ENCODE results near the gene ASTN2. TPM values are rescaled to one million over a fixed set of nuclear protein-coding genes. Genes with fewer than 3 reads are reported as not detected.

The ASTN2 gene
- total and polyA plus RNA-seq, 4 donors = 0.57 to 2.9 (median 1.4) TPM

DNA sequence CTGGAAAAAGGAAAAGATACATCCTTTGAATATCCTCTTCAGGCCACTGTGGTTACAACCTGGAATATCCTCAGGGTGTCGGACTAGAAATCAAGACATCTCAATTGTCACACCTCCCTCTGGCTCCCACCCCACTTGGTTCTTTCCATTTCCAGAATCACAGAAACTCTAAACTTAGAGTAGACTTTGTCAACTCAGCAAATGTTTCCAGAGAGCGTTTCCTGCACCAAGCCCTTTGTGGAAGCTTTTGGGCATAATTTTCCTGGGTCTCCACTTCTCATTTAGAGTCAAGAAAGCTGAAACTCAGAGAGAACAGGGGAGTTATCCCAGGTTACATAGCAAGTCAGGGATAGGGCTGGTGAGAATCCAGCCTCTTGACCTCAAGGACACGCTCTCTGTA lies 108.8 kb downstream of the ASTN2 start:
- H3K27me3 ChIP-seq (ENCODE audit: control insufficient read depth in 4 of 4, insufficient read depth in 4 of 4, low read length in 3 of 4) = peaks cover 0 to 8% (median 2%) of the 10 kb centered on the region in 4 donors
- H3K4me1 ChIP-seq (ENCODE audit: control insufficient read depth in 4 of 4, insufficient read depth in 4 of 4, low read length in 3 of 4) = no peaks in the 10 kb centered on the region
- no peaks in the 10 kb centered on the region for H3K9me3 ChIP-seq (ENCODE audit: control insufficient read depth in 4 of 4, low read length in 3 of 4)
- H3K36me3 ChIP-seq (ENCODE audit: control insufficient read depth in 4 of 4, insufficient read depth in 3 of 4, low read depth in 1 of 4, low read length in 3 of 4) = no peaks in the 10 kb centered on the region
- no peak overlapping the region for H3K4me3 ChIP-seq (ENCODE audit: low read depth in 1 of 3, low read length in 3 of 3)
- 82% methylated on average over 3 of the region's 3 CpGs for WGBS
- TF ChIP-seq SP1 (IDR thresholded peaks at IDR 0.05) = no peak
- no peak for TF ChIP-seq GABPA (IDR thresholded peaks at IDR 0.05 in 1 of 2, conservative IDR thresholded peaks at IDR 0.05 in 1 of 2)
- no peak for TF ChIP-seq MAX (IDR thresholded peaks at IDR 0.05)
- no peak for TF ChIP-seq TAF1 (conservative IDR thresholded peaks at IDR 0.05)
- TF ChIP-seq RAD21 (IDR thresholded peaks at IDR 0.05) = no peak
- TF ChIP-seq NR2F2 (IDR thresholded peaks at IDR 0.05) = no peak
- TF ChIP-seq, protein P1, sequence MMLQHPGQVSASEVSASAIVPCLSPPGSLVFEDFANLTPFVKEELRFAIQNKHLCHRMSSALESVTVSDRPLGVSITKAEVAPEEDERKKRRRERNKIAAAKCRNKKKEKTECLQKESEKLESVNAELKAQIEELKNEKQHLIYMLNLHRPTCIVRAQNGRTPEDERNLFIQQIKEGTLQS (IDR thresholded peaks at IDR 0.05) = no peak
- TF ChIP-seq, protein P2, sequence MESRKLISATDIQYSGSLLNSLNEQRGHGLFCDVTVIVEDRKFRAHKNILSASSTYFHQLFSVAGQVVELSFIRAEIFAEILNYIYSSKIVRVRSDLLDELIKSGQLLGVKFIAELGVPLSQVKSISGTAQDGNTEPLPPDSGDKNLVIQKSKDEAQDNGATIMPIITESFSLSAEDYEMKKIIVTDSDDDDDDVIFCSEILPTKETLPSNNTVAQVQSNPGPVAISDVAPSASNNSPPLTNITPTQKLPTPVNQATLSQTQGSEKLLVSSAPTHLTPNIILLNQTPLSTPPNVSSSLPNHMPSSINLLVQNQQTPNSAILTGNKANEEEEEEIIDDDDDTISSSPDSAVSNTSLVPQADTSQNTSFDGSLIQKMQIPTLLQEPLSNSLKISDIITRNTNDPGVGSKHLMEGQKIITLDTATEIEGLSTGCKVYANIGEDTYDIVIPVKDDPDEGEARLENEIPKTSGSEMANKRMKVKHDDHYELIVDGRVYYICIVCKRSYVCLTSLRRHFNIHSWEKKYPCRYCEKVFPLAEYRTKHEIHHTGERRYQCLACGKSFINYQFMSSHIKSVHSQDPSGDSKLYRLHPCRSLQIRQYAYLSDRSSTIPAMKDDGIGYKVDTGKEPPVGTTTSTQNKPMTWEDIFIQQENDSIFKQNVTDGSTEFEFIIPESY (IDR thresholded peaks at IDR 0.05) = no peak
- TF ChIP-seq HNF4A (conservative IDR thresholded peaks at IDR 0.05) = no peak
- TF ChIP-seq HNF4G (IDR thresholded peaks at IDR 0.05) = no peak
- no peak for DNase-seq (ENCODE audit: low spot score)
- H3K9ac ChIP-seq (ENCODE audit: low read depth in 1 of 2, low read length in 2 of 2) = no peak overlapping the region
- H3K27ac ChIP-seq (ENCODE audit: low read depth in 1 of 2, low read length in 2 of 2) = no peak overlapping the region

GRCh38 chr9:117305454-117305853 lies 109.4 kb downstream of the ASTN2 start:
- TF ChIP-seq, protein P1 (IDR thresholded peaks at IDR 0.05) = no peak
- TF ChIP-seq RAD21 (IDR thresholded peaks at IDR 0.05) (no peak), EGR1 (IDR thresholded peaks at IDR 0.05; ENCODE audit: low read depth in 2 of 2) (no peak), SP1 (IDR thresholded peaks at IDR 0.05) (no peak), HNF4G (IDR thresholded peaks at IDR 0.05) (no peak), CTCF (IDR thresholded peaks at IDR 0.05; ENCODE audit: low read depth, low read length, missing input control) (no peak)
- TF ChIP-seq, protein P2 (IDR thresholded peaks at IDR 0.05) = no peak
- no peak overlapping the region for H3K9ac ChIP-seq (ENCODE audit: low read depth in 1 of 2, low read length in 2 of 2)
- WGBS = 81% methylated on average over 2 of the region's 2 CpGs
- H3K27me3 ChIP-seq (ENCODE audit: control insufficient read depth in 4 of 4, insufficient read depth in 4 of 4, low read length in 3 of 4) = peaks cover 0 to 8% (median 2%) of the 10 kb centered on the region in 4 donors
- no peak overlapping the region for H3K27ac ChIP-seq (ENCODE audit: low read depth in 1 of 2, low read length in 2 of 2)
- H3K9me3 ChIP-seq (ENCODE audit: control insufficient read depth in 4 of 4, low read length in 3 of 4) = no peaks in the 10 kb centered on the region
- H3K36me3 ChIP-seq (ENCODE audit: control insufficient read depth in 4 of 4, insufficient read depth in 3 of 4, low read depth in 1 of 4, low read length in 3 of 4) = no peaks in the 10 kb centered on the region
- no peak overlapping the region for H3K4me3 ChIP-seq (ENCODE audit: low read depth in 1 of 3, low read length in 3 of 3)
- H3K4me1 ChIP-seq (ENCODE audit: control insufficient read depth in 4 of 4, insufficient read depth in 4 of 4, low read length in 3 of 4) = no peaks in the 10 kb centered on the region
- no peak for DNase-seq (ENCODE audit: low spot score)

Data from liver (tissue), 9 donors.